Hematopoietic multipotent progenitor cell treated with erythropoietin and hydrocortisone succinate and interleukin-3 and kit ligand, for 8 days (in vitro differentiated cells): Measurements from ENCODE around the gene GNRHR.
A peak's percentile ranks its signal among the peaks of the same experiment; 100 is the strongest.
"Not testable (repeated sequence)": the region's sequence is repeated elsewhere in the genome, so short reads cannot be mapped to it uniquely, and the experiment has no call there.

Experiments used
- DNase-seq: peaks from one replicate; pipeline ENCODE4 v3.0.0-alpha.2; 2015

GNRHR gene

GRCh38 chr4:67727124-67727850 is 26.9 kb downstream of the GNRHR start:
- peak; percentile 6 for DNase-seq

GRCh38 chr4:67725981-67726380 is 28.2 kb downstream of the GNRHR start:
- no peak for DNase-seq

- DNase-seq: no peak
These were observed 29.1 kb downstream of the GNRHR start for GRCh38 chr4:67725132-67725531.

- DNase-seq: no peak
These were observed 30.2 kb downstream of the GNRHR start for GRCh38 chr4:67723949-67724348.

GRCh38 chr4:67723341-67723740 is 30.8 kb downstream of the GNRHR start:
- DNase-seq: no peak

- DNase-seq: peak; percentile 77
These were observed 32.2 kb downstream of the GNRHR start for GRCh38 chr4:67721770-67722597.

GRCh38 chr4:67721315-67721769 is 32.8 kb downstream of the GNRHR start:
- peak; percentile 60 for DNase-seq

GRCh38 chr4:67719953-67720617 is 34.1 kb downstream of the GNRHR start:
- no peak for DNase-seq

- no peak for DNase-seq
These were observed 35.3 kb downstream of the GNRHR start for GRCh38 chr4:67718848-67719247.

- DNase-seq: no peak
These were observed 36.6 kb downstream of the GNRHR start for GRCh38 chr4:67717586-67717985.

GRCh38 chr4:67714955-67715354 is 39.2 kb downstream of the GNRHR start:
- DNase-seq: no peak

- DNase-seq: no peak
These were observed 40.0 kb downstream of the GNRHR start for GRCh38 chr4:67714248-67714583.

GRCh38 chr4:67713529-67714247 is 40.5 kb downstream of the GNRHR start:
- peak; percentile 46 for DNase-seq

GRCh38 chr4:67712650-67713528 is 41.3 kb downstream of the GNRHR start:
- DNase-seq: no peak

GRCh38 chr4:67712000-67712625 is 42.1 kb downstream of the GNRHR start:
- DNase-seq: no peak

- not testable (repeated sequence) for DNase-seq
These were observed 47.5 kb downstream of the GNRHR start for GRCh38 chr4:67706682-67707081.

GRCh38 chr4:67704843-67705242 is 49.3 kb downstream of the GNRHR start:
- DNase-seq: no peak

- DNase-seq: no peak
These were observed 52.0 kb downstream of the GNRHR start for GRCh38 chr4:67702166-67702565.

- DNase-seq: no peak
These were observed 52.7 kb downstream of the GNRHR start for GRCh38 chr4:67701517-67701850.

GRCh38 chr4:67700738-67701516 is 53.3 kb downstream of the GNRHR start, which contains the start of gene UBA6:
UBA6 (minus strand) TSS chr4:67701155; CDS start chr4:67701119, 36 bp downstream.
- peak; percentile 97 for DNase-seq
